ENCODE data around the gene RIPPLY2.
A peak's percentile ranks its signal among the peaks of the same experiment; 100 is the strongest.

RIPPLY2 gene

DNA sequence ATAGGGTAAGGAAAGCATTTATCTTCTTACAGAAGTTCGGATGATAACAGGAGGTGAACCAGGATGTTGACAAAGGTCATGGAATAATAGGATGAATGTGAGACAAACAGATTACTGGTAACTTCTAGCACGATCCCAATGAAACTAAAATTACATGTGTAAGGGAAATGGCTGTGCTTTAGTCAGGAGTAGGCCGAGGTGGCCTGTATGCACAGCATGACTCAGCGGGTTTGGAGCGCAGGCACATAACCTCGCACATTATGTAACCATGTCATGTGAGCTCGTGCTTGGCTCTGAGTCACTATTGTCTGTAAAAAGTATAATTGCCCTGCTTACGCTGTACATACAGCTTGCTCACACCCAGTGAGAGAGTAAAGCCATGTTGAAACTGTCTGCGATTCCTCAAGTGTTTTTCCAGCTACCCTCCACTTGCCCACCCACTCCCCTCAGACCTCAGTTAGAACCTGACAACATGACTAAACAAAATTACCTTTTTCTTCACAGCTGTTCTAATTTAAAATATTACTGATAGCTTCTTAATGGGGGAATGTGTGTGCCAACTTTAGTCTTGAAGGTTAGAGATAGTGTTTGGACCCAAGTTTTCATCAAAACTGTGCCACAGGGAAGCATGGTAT is 14.5 kb downstream of the RIPPLY2 start:
- DNase-seq (ENCODE audit: low spot score in 2 of 2), result no peak
- no peak overlapping the region for H3K27ac Mint-ChIP-seq (ENCODE audit: low read depth)
- peaks cover 8% of the 10 kb centered on the region for H3K9me3 Mint-ChIP-seq
- no peaks in the 10 kb centered on the region for H3K27me3 Mint-ChIP-seq
- H3K36me3 Mint-ChIP-seq (ENCODE audit: insufficient read depth), result peaks cover 20% of the 10 kb centered on the region
- no peak overlapping the region for H3K4me3 Mint-ChIP-seq
- H3K4me1 Mint-ChIP-seq, result peaks cover 31% of the 10 kb centered on the region
- no peak for ATAC-seq (replicated peaks; ENCODE audit: extremely low read depth, poor library complexity, severe bottlenecking)

DNA sequence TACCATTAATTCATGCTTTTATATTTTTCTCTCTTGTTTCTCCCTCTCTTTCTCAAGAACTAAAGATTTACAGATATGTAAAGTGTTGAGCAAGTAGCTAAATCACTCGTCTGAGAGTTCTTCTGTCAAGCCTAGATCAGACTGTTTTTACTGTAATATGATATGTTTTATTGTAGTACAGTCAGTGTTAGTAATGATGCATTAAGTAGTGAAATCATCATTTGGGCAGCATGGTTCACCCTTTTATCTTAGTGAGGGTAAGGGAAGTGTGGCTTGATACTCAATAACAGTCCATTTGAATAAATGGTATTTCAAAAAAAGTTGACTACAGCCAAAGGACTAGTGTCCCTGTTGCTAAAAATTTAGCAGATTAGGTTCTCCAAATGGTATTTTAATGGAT is 15.5 kb downstream of the RIPPLY2 start:
- H3K4me1 Mint-ChIP-seq, result peaks cover 34% of the 10 kb centered on the region
- no peak overlapping the region for H3K27ac Mint-ChIP-seq (ENCODE audit: low read depth)
- ATAC-seq (replicated peaks; ENCODE audit: extremely low read depth, poor library complexity, severe bottlenecking) (no peak), DNase-seq (ENCODE audit: low spot score in 2 of 2) (no peak)
- H3K27me3 Mint-ChIP-seq, result no peaks in the 10 kb centered on the region
- no peak overlapping the region for H3K4me3 Mint-ChIP-seq
- peaks cover 8% of the 10 kb centered on the region for H3K9me3 Mint-ChIP-seq
- peaks cover 20% of the 10 kb centered on the region for H3K36me3 Mint-ChIP-seq (ENCODE audit: insufficient read depth)

DNA sequence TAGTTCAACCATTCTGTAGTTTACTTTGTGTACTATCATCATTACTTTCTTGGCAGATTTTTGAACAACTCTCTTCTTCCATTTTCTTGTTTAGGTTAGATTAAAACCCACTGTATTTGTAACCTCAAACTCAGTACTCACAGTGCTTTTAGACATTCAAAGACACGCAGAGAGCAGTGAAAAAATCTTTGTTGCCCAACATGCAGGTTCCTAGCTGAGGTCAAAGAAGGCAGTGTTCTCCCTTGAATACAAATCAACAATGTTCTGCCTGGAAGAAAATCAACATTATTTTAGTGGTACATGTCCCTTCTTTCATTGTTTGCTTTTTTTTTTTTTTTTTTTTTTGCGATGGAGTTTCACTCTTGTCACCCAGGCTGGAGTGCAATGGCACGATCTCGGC is 17.5 kb downstream of the RIPPLY2 start:
- DNase-seq (ENCODE audit: low spot score in 2 of 2), result no peak
- no peak for ATAC-seq (replicated peaks; ENCODE audit: extremely low read depth, poor library complexity, severe bottlenecking)
- H3K4me3 Mint-ChIP-seq, result no peak overlapping the region
- H3K36me3 Mint-ChIP-seq (ENCODE audit: insufficient read depth), result peaks cover 14% of the 10 kb centered on the region
- no peak overlapping the region for H3K27ac Mint-ChIP-seq (ENCODE audit: low read depth)
- peaks cover 8% of the 10 kb centered on the region for H3K9me3 Mint-ChIP-seq
- H3K4me1 Mint-ChIP-seq, result peaks cover 44% of the 10 kb centered on the region
- no peaks in the 10 kb centered on the region for H3K27me3 Mint-ChIP-seq

DNA sequence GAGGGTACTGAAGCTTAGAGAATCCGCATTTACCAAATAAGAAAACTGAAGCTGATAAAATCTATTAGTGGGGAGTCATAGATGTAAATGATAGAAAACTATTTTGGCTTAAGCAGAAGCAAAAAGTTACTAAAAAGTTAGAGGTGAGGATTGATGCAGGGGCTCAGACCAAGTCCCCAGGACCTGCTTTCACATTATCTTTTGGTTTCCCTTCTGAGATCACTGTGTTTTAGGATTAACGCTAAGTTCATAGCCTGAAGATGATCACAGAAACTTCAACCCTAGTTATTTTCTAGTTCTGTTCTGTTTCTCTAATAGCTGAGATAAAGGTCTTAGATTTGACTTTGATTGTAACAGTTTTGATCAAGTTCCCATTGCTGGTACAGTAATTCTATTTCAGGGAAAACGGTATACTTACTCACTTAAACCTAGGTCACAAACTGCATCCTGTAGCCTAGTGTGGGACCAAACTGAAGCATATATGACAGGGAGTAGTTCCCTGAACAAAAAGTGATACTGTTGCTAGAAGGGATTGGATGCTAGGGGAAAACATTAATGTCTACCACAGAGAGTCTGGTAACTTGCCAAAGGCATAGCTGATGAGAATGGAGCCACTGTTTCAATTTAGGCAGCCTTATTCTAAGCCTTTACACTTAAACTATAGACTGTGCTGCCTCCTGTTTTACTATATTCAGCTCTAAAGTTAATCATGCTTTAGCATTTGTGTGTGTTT is 19.4 kb downstream of the RIPPLY2 start:
- no peak for DNase-seq (ENCODE audit: low spot score in 2 of 2)
- no peak overlapping the region for H3K4me3 Mint-ChIP-seq
- peaks cover 9% of the 10 kb centered on the region for H3K36me3 Mint-ChIP-seq (ENCODE audit: insufficient read depth)
- H3K4me1 Mint-ChIP-seq, result peaks cover 42% of the 10 kb centered on the region
- no peaks in the 10 kb centered on the region for H3K9me3 Mint-ChIP-seq
- H3K27ac Mint-ChIP-seq (ENCODE audit: low read depth), result peak overlapping the region; percentile 77
- no peak for ATAC-seq (replicated peaks; ENCODE audit: extremely low read depth, poor library complexity, severe bottlenecking)
- no peaks in the 10 kb centered on the region for H3K27me3 Mint-ChIP-seq

DNA sequence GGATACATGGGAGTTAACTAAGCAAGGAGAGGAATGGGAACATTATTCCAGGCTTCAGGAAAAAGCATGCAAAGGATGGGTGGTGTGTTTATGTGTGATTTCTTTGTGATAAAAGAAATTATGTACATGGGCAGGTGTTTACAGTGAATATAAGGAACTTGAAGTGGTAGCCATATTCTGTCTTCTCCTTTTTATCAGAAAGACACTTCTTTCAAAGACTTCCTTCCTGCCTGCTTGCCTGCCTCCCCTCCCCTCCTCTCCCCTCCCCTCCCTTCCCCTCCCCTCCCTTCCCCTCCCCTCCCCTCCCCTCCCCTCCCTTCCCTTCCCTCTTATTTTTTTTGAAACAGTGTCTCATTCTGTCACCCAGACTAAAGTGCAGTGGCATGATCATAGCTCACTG is 20.7 kb downstream of the RIPPLY2 start:
- peaks cover 47% of the 10 kb centered on the region for H3K4me1 Mint-ChIP-seq
- H3K27ac Mint-ChIP-seq (ENCODE audit: low read depth), result no peak overlapping the region
- no peaks in the 10 kb centered on the region for H3K27me3 Mint-ChIP-seq
- no peaks in the 10 kb centered on the region for H3K9me3 Mint-ChIP-seq
- DNase-seq (ENCODE audit: low spot score in 2 of 2), result no peak
- peaks cover 4% of the 10 kb centered on the region for H3K36me3 Mint-ChIP-seq (ENCODE audit: insufficient read depth)
- ATAC-seq (replicated peaks; ENCODE audit: extremely low read depth, poor library complexity, severe bottlenecking), result no peak
- no peak overlapping the region for H3K4me3 Mint-ChIP-seq

DNA sequence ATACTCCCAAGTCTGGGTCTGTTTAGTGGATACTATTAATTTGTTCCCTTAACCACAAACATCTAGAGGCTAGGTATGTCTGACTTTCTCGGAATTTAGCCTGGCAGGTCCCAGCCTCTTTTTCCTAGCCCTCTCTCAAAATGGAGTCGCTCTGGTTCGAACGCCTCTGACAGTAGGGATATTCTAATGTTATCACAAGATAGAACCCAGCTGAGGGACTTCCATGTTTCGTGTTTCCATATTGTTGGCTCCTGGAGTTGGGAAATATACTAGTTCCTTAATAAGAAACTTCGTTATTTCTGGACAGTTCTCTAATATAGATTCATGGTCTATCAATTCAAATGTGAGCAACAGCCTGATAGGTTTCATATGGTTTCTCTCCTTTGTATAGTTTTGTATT is 22.7 kb downstream of the RIPPLY2 start:
- Mint-ChIP-seq H3K27ac (ENCODE audit: low read depth) (no peak overlapping the region), H3K4me3 (no peak overlapping the region), H3K4me1 (peaks cover 65% of the 10 kb centered on the region), H3K9me3 (no peaks in the 10 kb centered on the region), H3K36me3 (ENCODE audit: insufficient read depth) (peaks cover 2% of the 10 kb centered on the region), H3K27me3 (no peaks in the 10 kb centered on the region)
- ATAC-seq (replicated peaks; ENCODE audit: extremely low read depth, poor library complexity, severe bottlenecking), result no peak
- no peak for DNase-seq (ENCODE audit: low spot score in 2 of 2)

DNA sequence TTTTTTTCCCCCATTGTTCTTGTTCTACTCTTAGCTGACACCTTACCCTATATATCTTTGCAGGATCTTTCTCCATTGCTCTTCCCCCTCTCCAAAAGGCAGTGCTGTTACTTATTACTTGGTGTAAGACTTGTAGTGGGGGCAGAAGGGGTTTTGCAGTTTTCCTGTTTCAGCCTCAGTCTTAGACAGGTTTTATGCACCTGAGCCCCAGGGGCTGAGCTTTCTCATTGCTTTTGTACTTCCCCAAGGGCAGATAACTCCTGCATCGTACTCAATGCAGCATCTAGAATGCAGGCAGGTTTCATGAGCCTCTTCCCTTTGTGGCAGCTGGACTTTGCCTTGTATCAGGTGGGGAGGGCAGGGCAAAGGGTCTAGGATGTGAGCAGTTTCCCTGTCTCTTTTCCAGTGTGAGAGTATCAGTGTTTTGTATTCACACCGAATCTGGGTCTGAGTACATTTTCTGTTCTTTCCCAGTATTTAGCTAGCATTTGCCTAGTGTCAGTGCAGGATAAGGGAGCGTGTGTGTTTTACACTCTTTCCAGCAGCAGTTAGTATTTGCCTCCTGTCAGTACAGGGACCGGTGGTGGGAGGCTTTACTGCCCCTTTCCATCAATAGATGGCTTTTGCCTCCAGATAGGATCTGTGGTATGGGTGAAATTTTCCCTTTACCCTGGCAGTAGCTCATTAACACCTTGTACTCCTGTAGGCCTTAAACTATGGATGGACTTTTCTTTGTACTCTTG is 25.9 kb downstream of the RIPPLY2 start:
- Mint-ChIP-seq H3K27ac (ENCODE audit: low read depth) (no peak overlapping the region), H3K4me3 (no peak overlapping the region), H3K4me1 (peaks cover 52% of the 10 kb centered on the region), H3K27me3 (no peaks in the 10 kb centered on the region), H3K36me3 (ENCODE audit: insufficient read depth) (peaks cover 1% of the 10 kb centered on the region), H3K9me3 (no peaks in the 10 kb centered on the region)
- DNase-seq (ENCODE audit: low spot score in 2 of 2), result no peak
- ATAC-seq (replicated peaks; ENCODE audit: extremely low read depth, poor library complexity, severe bottlenecking), result no peak

DNA sequence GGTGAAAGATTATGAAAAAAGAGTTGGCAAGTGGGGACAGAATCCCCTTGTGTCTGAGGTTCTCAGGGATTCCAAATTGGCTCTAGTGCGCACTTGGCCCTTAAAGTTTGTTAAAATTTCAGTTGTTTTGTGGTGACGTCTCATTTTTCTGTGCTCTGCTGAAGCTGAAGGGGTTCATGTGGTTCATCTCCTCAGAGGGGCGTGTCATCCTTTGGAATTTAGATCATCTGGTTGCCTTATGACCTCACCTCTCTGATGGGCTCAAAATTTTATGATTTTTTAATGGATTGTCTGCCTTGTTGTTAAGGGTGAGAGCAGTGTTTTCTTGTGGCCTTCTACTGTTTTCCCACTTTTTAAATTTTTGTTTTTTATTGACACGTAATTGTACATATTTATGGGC is 26.6 kb downstream of the RIPPLY2 start:
- H3K27ac Mint-ChIP-seq (ENCODE audit: low read depth), result no peak overlapping the region
- ATAC-seq (replicated peaks; ENCODE audit: extremely low read depth, poor library complexity, severe bottlenecking) (no peak), DNase-seq (ENCODE audit: low spot score in 2 of 2) (no peak)
- H3K4me3 Mint-ChIP-seq, result no peak overlapping the region
- H3K9me3 Mint-ChIP-seq, result no peaks in the 10 kb centered on the region
- H3K36me3 Mint-ChIP-seq (ENCODE audit: insufficient read depth), result peaks cover 1% of the 10 kb centered on the region
- H3K4me1 Mint-ChIP-seq, result peaks cover 52% of the 10 kb centered on the region
- H3K27me3 Mint-ChIP-seq, result no peaks in the 10 kb centered on the region

DNA sequence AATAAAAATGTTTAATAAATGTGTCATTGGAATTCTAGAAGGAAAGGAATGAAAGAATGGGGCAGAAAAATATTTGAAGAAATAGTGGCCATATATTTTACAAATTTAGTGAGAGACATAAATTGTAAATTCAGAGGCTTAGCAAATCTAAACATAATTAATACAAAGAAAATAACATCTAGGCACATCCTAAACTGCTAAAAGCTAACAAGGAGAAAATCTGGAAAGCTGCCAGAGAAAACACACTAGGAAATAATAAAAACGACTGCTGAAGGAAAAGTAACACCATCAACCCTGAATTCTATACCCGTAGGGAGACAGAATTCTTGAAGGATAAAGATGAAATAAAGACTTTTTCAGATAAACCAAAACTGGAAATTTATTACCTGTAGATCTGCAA is 30.1 kb downstream of the RIPPLY2 start:
- ATAC-seq (replicated peaks; ENCODE audit: extremely low read depth, poor library complexity, severe bottlenecking) (no peak), DNase-seq (ENCODE audit: low spot score in 2 of 2) (no peak)
- no peaks in the 10 kb centered on the region for H3K27me3 Mint-ChIP-seq
- no peak overlapping the region for H3K4me3 Mint-ChIP-seq
- peaks cover 1% of the 10 kb centered on the region for H3K36me3 Mint-ChIP-seq (ENCODE audit: insufficient read depth)
- H3K9me3 Mint-ChIP-seq, result no peaks in the 10 kb centered on the region
- H3K27ac Mint-ChIP-seq (ENCODE audit: low read depth), result peak overlapping the region; percentile 57
- peaks cover 41% of the 10 kb centered on the region for H3K4me1 Mint-ChIP-seq

DNA sequence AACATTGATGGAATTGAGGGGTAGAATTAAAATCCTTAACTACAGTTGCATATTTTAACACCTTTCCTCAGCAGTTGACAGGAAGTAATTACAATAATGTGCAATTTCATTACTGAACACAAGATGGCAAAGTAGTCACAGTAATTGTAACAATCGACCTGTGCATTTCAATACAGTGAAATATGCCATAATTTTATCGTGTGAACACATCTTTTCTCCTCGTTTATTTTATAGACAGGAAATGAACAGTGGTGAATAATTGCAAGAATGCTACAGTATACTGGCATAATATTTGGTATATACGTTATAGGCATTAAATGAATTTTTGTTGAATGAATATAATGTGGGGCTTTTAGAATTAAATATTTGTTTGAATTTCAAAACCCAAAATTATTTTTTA is 31.4 kb downstream of the RIPPLY2 start:
- Mint-ChIP-seq H3K36me3 (ENCODE audit: insufficient read depth) (peaks cover 1% of the 10 kb centered on the region), H3K9me3 (no peaks in the 10 kb centered on the region), H3K4me3 (no peak overlapping the region), H3K4me1 (peaks cover 38% of the 10 kb centered on the region), H3K27ac (ENCODE audit: low read depth) (no peak overlapping the region), H3K27me3 (no peaks in the 10 kb centered on the region)
- no peak for ATAC-seq (replicated peaks; ENCODE audit: extremely low read depth, poor library complexity, severe bottlenecking)
- DNase-seq (ENCODE audit: low spot score in 2 of 2), result no peak

DNA sequence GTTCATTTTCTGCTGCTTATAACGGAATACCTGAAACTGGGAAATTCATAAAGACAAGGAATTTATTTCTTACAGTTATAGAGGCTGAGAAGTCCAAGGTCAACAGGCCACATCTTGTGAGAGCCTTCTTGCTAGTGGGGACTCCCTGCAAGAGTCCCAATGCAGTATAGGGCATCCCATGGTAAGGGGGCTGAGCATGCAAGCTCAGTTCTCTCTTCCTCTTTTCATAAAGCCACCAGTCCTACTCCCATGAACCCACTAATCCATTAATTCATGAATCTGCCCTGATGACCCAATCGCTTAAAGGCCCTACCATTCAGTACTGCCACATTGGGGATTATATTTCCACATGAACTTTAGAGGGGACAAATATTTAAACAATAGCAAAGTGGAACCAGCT is 32.8 kb downstream of the RIPPLY2 start:
- Mint-ChIP-seq H3K36me3 (ENCODE audit: insufficient read depth) (peaks cover 3% of the 10 kb centered on the region), H3K4me3 (no peak overlapping the region), H3K4me1 (peaks cover 33% of the 10 kb centered on the region), H3K9me3 (no peaks in the 10 kb centered on the region), H3K27me3 (no peaks in the 10 kb centered on the region), H3K27ac (ENCODE audit: low read depth) (no peak overlapping the region)
- ATAC-seq (replicated peaks; ENCODE audit: extremely low read depth, poor library complexity, severe bottlenecking) (no peak), DNase-seq (ENCODE audit: low spot score in 2 of 2) (no peak)

DNA sequence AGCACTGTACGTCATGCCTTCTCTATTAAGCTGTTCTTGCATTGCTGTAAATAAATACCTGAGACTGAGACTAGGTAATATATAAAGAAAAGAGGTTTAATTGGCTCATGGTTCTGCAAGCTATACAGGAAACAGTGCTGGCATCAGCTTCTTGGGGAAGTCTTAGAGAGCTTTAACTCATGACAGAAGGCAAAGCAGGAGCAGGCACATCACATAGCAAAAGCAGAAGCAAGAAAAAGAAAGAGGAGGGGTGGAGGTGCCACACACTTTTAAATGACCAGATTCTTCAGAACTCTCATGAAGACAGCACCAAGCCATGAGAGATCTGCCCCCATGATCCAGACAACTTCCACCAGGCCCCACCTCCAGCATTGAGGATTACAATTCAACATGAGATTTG is 36.5 kb downstream of the RIPPLY2 start:
- DNase-seq (ENCODE audit: low spot score in 2 of 2), result no peak
- no peaks in the 10 kb centered on the region for H3K9me3 Mint-ChIP-seq
- H3K4me3 Mint-ChIP-seq, result no peak overlapping the region
- ATAC-seq (replicated peaks; ENCODE audit: extremely low read depth, poor library complexity, severe bottlenecking), result no peak
- no peaks in the 10 kb centered on the region for H3K27me3 Mint-ChIP-seq
- peaks cover 3% of the 10 kb centered on the region for H3K36me3 Mint-ChIP-seq (ENCODE audit: insufficient read depth)
- H3K27ac Mint-ChIP-seq (ENCODE audit: low read depth), result no peak overlapping the region
- H3K4me1 Mint-ChIP-seq, result peaks cover 33% of the 10 kb centered on the region

DNA sequence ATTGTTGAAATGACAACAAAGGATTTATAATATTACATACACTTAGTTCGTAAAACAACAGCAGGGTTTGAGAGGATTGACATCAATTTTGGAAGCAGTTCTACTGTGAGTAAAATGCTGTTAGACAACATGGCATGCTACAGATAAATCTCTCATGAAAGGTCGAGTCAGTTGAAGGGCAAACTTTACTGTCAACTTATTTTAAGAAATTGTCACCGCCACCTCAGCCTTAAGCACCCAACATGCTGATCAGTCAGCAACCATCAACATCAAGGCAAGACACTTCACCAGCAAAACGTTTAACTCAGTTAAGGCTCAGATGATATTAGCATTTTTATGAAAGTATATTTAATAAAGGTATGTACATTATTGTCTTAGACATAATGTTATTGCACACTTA is 37.4 kb downstream of the RIPPLY2 start:
- Mint-ChIP-seq H3K27me3 (no peaks in the 10 kb centered on the region), H3K4me1 (peaks cover 38% of the 10 kb centered on the region), H3K27ac (ENCODE audit: low read depth) (no peak overlapping the region), H3K4me3 (no peak overlapping the region), H3K36me3 (ENCODE audit: insufficient read depth) (peaks cover 6% of the 10 kb centered on the region), H3K9me3 (no peaks in the 10 kb centered on the region)
- ATAC-seq (replicated peaks; ENCODE audit: extremely low read depth, poor library complexity, severe bottlenecking) (no peak), DNase-seq (ENCODE audit: low spot score in 2 of 2) (no peak)

Data from central memory CD8-positive, alpha-beta T cell (primary cell).